Common myeloid progenitor, CD34-positive (primary cell): ENCODE results near the gene TTC28.
"Not testable (repeated sequence)": the region's sequence is repeated elsewhere in the genome, so short reads cannot be mapped to it uniquely, and the experiment has no call there.

Source experiments
- CTCF ChIA-PET: fragments of 350-600 bp; sonication (Branson Sonifier 250); formaldehyde crosslinking; loops from one replicate; lab custom pipeline; 2021; ENCODE audit warnings: antibody characterized with exemption; lab: Charles Lee
- POLR2A ChIA-PET: fragments of 350-600 bp; sonication (Branson Sonifier 250); formaldehyde crosslinking; loops from one replicate; lab custom pipeline; 2021; ENCODE audit warnings: antibody characterized with exemption; lab: Charles Lee
- DNase-seq, 3 donors: peaks; one replicate each; pipeline versions ENCODE4 v3.0.0 to v3.0.0-alpha.2; 2013
- H3K27ac ChIP-seq, 2 experiments: 1 replicate in 1 of 2; 2 replicates in 1 of 2; pipeline ENCODE4 v1.7.0; 2013; ENCODE audit warnings: inconsistent platforms in 2 of 2, low read length in 2 of 2, mild to moderate bottlenecking in 2 of 2, low read depth in 1 of 2, moderate library complexity in 1 of 2; ENCODE audit not compliant: severe bottlenecking in 2 of 2, insufficient read depth in 1 of 2, poor library complexity in 1 of 2
- H3K27me3 ChIP-seq, 5 experiments: replicated peaks in 2 of 5; 1 replicate in 3 of 5; 2 replicates in 2 of 5; pipeline versions ENCODE4 v1.6.1 to v1.7.0; 2013; ENCODE audit warnings: low read length in 4 of 5, mild to moderate bottlenecking in 2 of 5, moderate library complexity in 2 of 5, inconsistent platforms in 1 of 5; ENCODE audit not compliant: insufficient read depth in 5 of 5, control insufficient read depth in 4 of 5
- H3K36me3 ChIP-seq, 4 experiments: 1 replicate in 2 of 4; 2 replicates in 2 of 4; pipeline versions ENCODE4 v1.6.1 to v1.7.0; 2013; ENCODE audit warnings: low read length in 3 of 4, control low read depth in 1 of 4, mild to moderate bottlenecking in 1 of 4; ENCODE audit not compliant: control insufficient read depth in 4 of 4, insufficient read depth in 4 of 4
- H3K4me1 ChIP-seq, 4 experiments: 1 replicate in 3 of 4; 2 replicates in 1 of 4; pipeline versions ENCODE4 v1.6.1 to v1.7.1; 2013; ENCODE audit warnings: low read length in 3 of 4, mild to moderate bottlenecking in 3 of 4, control low read depth in 1 of 4, inconsistent platforms in 1 of 4, moderate library complexity in 1 of 4; ENCODE audit not compliant: control insufficient read depth in 4 of 4, insufficient read depth in 4 of 4; ENCODE audit errors: control extremely low read depth in 1 of 4
- H3K4me3 ChIP-seq, 7 experiments: 1 replicate in 4 of 7; 2 replicates in 3 of 7; pipeline versions ENCODE4 v1.5.1 to v1.7.0; 2013; ENCODE audit warnings: mild to moderate bottlenecking in 7 of 7, low read length in 6 of 7, moderate library complexity in 6 of 7, inconsistent platforms in 2 of 7, low read depth in 2 of 7, control low read depth in 1 of 7; ENCODE audit not compliant: insufficient read depth in 4 of 7, control insufficient read depth in 1 of 7; ENCODE audit errors: extremely low read depth in 1 of 7
- H3K9me3 ChIP-seq, 5 experiments: 1 replicate in 4 of 5; 2 replicates in 1 of 5; pipeline versions ENCODE4 v1.6.1 to v1.7.1; 2013; ENCODE audit warnings: low read length in 4 of 5, mild to moderate bottlenecking in 2 of 5, inconsistent platforms in 1 of 5, low read depth in 1 of 5, moderate library complexity in 1 of 5; ENCODE audit not compliant: control insufficient read depth in 4 of 5, insufficient read depth in 2 of 5; ENCODE audit errors: control extremely low read depth in 1 of 5
- WGBS: methylation state at CpG from one replicate; pipeline ENCODE4 v1.1.5; 2013; ENCODE audit not compliant: insufficient coverage; 5-methylcytosine and 5-hydroxymethylcytosine counted together

Gene TTC28

DNA sequence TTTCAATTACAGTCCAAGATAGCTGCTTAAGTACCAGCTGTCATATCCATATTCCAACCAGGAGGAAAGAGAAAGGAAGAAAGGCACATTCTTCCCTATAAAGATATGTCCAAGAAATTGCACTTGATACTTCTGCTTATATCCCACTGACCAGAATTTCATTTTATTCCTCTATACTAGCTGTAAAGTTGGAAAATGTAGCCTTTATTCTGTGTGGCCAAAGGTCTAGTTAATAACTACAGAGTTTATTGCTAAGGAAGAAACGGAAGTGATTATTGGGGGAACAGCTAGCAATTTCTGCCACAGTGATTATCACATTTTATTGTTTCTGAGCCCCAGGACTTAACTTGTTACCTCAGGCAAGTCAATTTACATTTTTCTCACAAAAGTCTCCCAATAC is 213.8 kb downstream of the TTC28 start:
- no CpG with 5 or more reads among the region's 1 CpG for WGBS

DNA sequence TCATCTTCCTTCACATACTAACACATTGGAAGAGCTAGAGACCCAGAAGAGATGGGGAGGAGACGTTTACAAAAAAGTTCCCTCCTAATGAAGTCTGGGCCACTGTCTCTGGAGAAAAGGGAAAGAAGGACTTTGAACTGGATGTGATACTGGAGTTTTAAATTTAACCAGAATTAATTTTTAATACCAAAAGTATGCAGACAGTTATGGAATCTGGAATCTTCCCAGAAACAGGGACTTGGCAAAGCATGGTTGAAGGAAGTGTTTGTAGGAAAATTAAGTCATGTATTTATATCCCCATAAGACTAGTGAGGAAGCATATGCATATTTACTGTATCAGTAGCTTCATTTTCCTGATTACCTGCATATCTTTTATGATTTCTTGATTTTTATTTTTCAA is 215.5 kb downstream of the TTC28 start:
- no peaks in the 10 kb centered on the region for H3K27me3 ChIP-seq
- no CpG with 5 or more reads among the region's 1 CpG for WGBS
- CTCF ChIA-PET: no interaction called here
- DNase-seq: no peak
- POLR2A ChIA-PET: no interaction called here
- H3K9me3 ChIP-seq: no peaks in the 10 kb centered on the region
- H3K27ac ChIP-seq: no peak overlapping the region
- no peak overlapping the region for H3K4me3 ChIP-seq
- H3K4me1 ChIP-seq: no peaks in the 10 kb centered on the region
- H3K36me3 ChIP-seq: no peaks in the 10 kb centered on the region

More for the DNA sequence above, 213.8 kb downstream of the TTC28 start:
- Histone ChIP-seq H3K27me3 (no peaks in the 10 kb centered on the region), H3K27ac (no peak overlapping the region), H3K4me3 (no peak overlapping the region), H3K36me3 (no peaks in the 10 kb centered on the region), H3K9me3 (no peaks in the 10 kb centered on the region), H3K4me1 (peaks cover 0 to 3% (median 0%) of the 10 kb centered on the region in 4 experiments)
- CTCF ChIA-PET: no interaction called here
- no peak for DNase-seq
- POLR2A ChIA-PET: no interaction called here

DNA sequence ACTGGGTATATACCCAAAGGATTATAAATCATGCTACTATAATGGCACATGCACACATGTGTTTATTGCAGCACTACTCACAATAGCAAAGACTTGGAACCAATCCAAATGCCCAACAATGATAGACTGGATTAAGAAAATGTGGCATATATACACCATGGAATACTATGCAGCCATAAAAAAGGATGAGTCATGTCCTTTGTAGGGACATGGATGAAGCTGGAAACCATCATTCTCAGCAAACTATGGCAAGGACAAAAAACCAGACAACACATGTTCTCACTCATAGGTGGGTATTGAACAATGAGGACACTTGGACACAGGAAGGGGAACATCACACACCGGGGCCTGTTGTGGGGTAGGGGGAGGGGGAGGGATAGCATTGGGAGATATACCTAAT is 216.2 kb downstream of the TTC28 start:
- H3K27me3 ChIP-seq, H3K9me3 ChIP-seq, H3K27ac ChIP-seq, DNase-seq, H3K4me3 ChIP-seq, H3K36me3 ChIP-seq, H3K4me1 ChIP-seq, POLR2A ChIA-PET, CTCF ChIA-PET: not testable (repeated sequence)
- no CpG with 5 or more reads among the region's 1 CpG for WGBS

DNA sequence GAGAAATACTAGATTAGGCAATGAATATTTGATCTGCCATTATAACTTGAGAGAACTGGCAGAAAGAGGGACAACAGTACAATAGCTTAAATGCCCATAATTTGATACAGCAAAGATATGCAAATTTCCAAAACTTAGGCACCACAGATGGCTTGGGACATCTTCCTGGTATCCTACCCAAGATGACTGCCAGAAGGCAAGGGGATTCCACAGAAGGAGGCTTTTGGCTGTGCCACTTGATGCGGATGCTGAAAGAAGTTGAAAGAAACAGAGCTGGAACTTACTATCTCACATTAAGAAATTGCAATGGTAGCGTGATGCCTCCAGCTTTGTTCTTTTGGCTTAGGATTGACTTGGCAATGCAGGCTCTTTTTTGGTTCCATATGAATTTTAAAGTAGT is 216.7 kb downstream of the TTC28 start:
- Histone ChIP-seq H3K27me3 (no peaks in the 10 kb centered on the region), H3K4me3 (no peak overlapping the region), H3K4me1 (no peaks in the 10 kb centered on the region), H3K27ac (no peak overlapping the region), H3K36me3 (no peaks in the 10 kb centered on the region), H3K9me3 (no peaks in the 10 kb centered on the region)
- POLR2A ChIA-PET: no interaction called here
- 92% methylated on average over 2 of the region's 2 CpGs for WGBS
- DNase-seq: no peak
- CTCF ChIA-PET: no interaction called here

DNA sequence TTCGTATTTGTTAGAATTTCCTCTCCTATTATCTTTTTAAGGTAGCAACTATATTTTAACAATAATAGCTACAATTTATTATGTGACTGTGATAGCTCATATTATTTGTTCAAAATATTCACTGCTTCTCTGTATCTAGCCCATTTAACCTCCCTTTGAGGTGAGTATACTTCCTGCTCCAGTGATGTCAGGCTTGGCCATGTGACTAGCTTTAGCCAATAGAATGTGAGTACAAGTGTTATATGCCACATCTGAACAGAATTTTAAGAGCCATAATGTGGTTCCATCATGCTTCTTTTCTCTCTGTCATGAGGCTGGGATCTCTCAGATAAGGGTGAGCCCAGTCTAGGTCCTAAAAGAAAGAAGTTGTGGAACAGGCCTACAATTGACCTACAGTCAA is 217.6 kb downstream of the TTC28 start:
- WGBS: no CpG with 5 or more reads among the region's 1 CpG
- Histone ChIP-seq H3K27ac (no peak overlapping the region), H3K27me3 (no peaks in the 10 kb centered on the region), H3K4me1 (no peaks in the 10 kb centered on the region), H3K9me3 (no peaks in the 10 kb centered on the region), H3K36me3 (no peaks in the 10 kb centered on the region), H3K4me3 (no peak overlapping the region)
- CTCF ChIA-PET: interaction anchor here (0.5 to 1.2 kb wide), 2 partner anchors 15 to 26 kb away, joined by 3 read pairs; no protein-coding TSS in a partner anchor
- DNase-seq: no peak
- POLR2A ChIA-PET: no interaction called here

- ChIA-PET CTCF (no interaction called here), POLR2A (no interaction called here)
- Histone ChIP-seq H3K27me3 (no peaks in the 10 kb centered on the region), H3K9me3 (no peaks in the 10 kb centered on the region), H3K27ac (no peak overlapping the region), H3K4me1 (no peaks in the 10 kb centered on the region), H3K4me3 (no peak overlapping the region), H3K36me3 (no peaks in the 10 kb centered on the region)
- no peak for DNase-seq
- WGBS: no CpG with 5 or more reads among the region's 1 CpG
Measured at GRCh38 chr22:28454431-28455064, 225.1 kb downstream of the TTC28 start.

DNA sequence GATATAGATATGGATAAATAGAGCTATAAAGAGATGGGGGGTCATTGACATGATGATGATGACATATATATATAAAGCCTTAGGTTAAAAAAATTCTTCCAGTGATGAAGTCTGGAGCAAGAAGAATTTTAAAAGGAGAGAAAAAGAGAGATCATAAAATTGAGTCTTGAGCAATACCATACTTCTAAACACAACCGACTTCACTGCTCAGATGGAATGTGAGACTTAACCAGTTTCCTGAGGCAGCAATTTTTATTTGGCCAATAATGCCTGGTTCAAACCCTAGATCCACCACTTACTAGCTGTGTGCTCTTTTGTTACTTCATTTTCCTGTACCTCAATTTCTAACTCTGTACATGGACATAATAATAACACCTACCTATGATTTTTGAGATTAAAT is 229.5 kb downstream of the TTC28 start:
- Histone ChIP-seq H3K4me3 (no peak overlapping the region), H3K9me3 (no peaks in the 10 kb centered on the region), H3K27ac (no peak overlapping the region), H3K36me3 (no peaks in the 10 kb centered on the region), H3K27me3 (no peaks in the 10 kb centered on the region), H3K4me1 (no peaks in the 10 kb centered on the region)
- ChIA-PET CTCF (no interaction called here), POLR2A (no interaction called here)
- whole genome bisulfite sequencing: 100% methylated on average over 1 of the region's 1 CpG
- no peak for DNase-seq
